GM18873 (cell line): ENCODE data around the gene MIPEP.
"Not testable (repeated sequence)": the region's sequence is repeated elsewhere in the genome, so short reads cannot be mapped to it uniquely, and the experiment has no call there.

Experiments
- ATAC-seq: cut with Tn5 transposase; IDR thresholded peaks from one replicate; pipeline ENCODE4 v1.9.1; 2021; ENCODE audit warnings: mild to moderate bottlenecking, moderate library complexity, moderate number of reproducible peaks; ENCODE audit not compliant: unreplicated experiment, low FRiP score

The MIPEP gene

GRCh38 chr13:23778879-23779278, 110.3 kb downstream of the MIPEP start:
- ATAC-seq, result no peak

DNA sequence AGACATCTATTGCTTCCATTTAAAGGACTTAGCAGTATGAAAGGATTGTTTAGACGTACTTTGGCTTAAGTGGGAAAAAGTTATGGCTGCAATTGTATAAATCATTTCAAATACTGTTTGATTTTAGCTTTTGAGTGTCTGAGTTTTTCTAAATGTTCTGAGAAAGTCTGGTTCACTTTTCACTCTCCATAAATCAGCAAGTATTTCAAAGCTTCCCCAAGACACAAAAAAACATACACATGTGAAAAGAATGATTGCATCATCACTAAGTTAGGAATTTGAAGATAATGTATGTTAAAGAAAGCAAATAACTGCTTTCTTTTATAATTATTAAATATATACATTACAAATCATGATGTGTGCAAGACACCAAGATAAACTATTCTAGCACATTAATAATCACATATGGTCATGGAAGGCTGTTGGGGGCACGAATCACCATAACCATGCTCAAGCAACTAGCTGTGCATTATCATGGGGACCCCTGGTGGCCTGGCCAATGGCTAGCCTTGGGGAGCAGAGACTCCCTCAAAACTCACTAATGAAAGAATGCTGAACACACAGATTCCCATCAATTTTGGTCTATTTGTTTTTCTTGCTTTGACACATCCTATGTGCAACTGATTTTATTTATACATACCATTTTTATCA, 111.1 kb downstream of the MIPEP start:
- ATAC-seq, result no peak

DNA sequence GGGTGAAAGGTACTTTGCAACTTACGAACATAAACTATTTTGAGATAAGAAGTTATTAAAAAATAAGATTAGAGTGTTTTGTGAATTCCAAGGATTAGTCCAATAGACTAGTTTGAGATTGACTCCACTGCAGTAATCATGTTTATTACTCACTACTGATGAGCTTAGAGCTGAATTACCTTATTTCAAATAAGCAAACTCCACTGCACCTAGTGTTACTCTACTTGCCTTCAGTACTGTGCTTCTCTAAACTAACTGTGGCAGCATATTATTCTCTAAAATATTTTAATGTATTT, 111.7 kb downstream of the MIPEP start:
- peak; percentile 25 for ATAC-seq

GRCh38 chr13:23776698-23777574, 112.3 kb downstream of the MIPEP start:
- peak; percentile 97 for ATAC-seq

DNA sequence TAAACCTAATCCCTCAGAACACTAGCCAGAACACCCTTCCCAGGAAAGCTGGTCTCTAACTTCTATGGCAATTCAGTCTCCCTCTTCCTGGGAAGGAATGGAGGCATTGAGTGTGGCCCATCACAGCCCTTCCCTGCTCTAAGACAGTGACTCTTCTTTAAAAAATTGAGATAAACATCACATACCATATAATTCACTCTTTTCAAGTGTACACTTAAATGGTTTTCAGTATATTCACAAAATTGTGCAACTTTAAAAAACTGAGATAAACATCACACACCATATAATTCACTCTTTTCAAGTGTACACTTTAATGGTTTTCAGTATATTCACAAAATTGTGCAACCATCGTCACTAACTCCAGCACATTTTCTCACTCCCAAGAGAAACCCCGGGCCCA, 116.5 kb downstream of the MIPEP start:
- ATAC-seq, result no peak

DNA sequence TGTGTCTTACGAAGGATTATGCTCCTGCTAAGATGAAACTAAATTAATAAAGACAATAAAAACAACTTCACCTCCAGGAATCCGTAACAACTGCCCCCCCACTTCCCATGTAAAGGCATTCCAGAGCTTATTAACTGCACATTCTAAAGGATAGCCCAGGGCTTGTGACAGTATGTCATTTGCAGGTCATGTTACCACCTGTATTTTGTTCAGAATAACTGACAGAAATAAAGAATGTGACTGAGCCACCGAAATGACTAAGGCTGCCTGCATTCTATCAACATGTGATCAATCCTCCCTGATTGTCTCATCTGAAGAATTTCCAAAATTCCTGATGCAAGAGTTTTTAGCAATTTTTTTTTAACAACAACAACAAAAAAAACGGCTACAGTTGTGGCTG, 117.2 kb downstream of the MIPEP start:
- no peak for ATAC-seq

- peak; percentile 96 for ATAC-seq
These were observed 117.6 kb downstream of the MIPEP start for GRCh38 chr13:23771552-23771951.

GRCh38 chr13:23770973-23771372, 118.2 kb downstream of the MIPEP start:
- ATAC-seq, result no peak

DNA sequence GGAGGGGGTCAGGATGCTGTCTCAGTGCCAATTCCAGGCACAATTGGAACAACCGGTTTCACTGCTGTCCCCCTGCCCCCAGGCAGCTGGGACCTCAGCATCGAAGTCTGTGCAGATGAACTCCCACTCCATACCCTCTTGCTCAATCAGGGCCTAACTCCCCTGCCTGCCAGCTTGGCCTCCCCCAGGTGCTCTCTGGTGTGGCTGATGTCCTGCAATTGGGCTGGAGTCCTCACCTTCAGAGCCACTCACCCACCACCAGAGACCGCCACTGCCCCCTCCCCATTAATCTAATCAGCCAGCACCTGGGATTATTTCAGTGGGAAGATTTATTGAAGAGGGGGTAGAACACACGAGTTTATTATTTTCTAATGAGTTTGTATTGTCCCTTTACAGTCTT, 118.8 kb downstream of the MIPEP start:
- ATAC-seq, result no peak

DNA sequence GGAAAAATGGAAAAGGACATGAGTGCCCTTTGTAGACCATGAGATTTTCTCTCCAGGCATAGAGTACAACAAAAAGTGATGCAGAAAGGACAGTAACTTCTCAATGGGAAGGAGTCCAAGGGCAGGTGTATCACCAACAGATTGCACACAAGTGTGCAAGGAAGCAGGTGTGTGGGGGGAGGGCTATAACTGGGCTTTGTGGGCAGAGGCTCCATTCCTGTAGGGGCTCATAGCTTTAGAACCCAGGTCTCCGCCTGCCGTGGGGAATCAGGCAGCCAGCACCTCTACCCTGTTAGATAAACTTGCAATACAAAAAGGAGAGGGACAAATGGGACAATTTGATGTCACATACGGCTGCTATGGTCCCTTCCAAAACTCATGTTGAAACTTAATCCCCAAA, 119.8 kb downstream of the MIPEP start:
- ATAC-seq, result no peak

DNA sequence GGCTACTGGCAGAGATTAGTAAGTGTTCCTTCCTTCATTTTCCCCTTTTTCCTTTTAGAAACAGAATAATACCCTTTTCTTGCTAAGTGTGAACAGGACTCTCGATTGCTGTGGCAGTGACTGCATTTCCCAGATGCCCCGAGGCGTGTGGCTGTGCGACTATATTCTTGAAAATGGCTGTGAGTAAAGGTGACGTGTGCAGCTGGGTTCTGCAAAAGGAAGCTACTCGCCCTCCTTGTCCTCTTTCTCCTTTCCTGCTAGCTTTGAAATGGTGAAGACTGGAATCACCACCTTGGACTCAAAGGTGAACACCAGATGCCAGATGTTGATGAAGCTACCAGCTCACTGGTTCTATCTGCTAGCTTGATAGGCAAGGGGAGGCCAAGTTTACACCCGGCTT, 121.4 kb downstream of the MIPEP start:
- ATAC-seq, result no peak

DNA sequence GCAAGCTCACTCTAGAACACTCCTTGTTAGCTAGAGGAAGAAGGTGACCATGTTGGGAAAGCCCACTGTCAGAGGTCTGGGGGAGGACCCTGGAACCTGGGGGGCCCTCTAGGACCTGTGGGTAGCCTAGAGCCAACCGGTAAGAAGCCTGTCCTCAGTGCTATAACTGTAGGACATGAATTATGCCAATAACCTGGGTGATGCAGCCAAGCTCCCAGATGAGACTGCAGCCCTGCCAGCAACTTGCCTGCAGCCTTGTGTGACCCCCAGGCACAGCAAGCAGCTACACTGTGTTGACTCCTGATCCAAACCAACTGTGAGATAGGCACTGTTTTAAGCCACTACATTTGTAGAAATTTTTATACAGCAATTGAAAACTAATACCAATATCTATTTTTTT, 122.3 kb downstream of the MIPEP start:
- no peak for ATAC-seq

- ATAC-seq, result no peak
These were observed 122.9 kb downstream of the MIPEP start for GRCh38 chr13:23766283-23766682.

DNA sequence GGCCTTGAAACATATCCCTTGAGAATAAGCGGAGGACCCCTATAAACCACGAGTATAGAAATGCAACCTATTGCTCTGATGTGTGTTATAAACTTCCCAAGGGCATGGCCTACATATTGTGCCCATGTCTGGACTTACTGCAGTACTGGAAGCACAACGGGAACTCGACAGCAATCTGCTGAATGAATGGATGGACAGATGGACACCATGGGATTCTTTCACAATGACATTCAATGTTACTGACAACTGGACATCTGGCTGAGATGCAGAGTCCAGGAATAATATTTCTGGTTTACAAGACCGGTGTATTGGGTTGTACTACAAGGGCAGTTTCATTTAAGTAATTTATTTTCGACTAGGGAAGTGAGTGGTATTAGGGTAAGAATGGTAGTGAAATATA, 123.7 kb downstream of the MIPEP start:
- ATAC-seq, result no peak

DNA sequence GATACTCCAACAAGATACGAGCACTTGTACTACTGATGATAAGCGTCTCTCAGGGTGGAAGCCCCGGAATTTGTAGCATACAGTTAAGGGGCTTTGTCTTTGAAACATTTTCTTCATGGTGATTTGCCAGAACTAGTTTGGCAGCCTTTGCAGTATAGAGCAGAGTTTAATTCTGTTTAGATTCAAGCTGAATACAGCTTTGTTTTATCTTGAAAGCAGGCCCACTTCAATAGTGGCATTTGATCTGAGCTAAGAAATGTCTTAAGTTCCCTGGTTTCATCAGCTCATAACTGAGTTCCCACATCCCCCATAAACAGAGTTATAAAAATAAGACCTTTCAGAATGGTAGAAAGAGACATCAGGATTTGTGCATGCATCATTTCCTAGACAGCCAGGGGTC, 125.9 kb downstream of the MIPEP start:
- no peak for ATAC-seq

DNA sequence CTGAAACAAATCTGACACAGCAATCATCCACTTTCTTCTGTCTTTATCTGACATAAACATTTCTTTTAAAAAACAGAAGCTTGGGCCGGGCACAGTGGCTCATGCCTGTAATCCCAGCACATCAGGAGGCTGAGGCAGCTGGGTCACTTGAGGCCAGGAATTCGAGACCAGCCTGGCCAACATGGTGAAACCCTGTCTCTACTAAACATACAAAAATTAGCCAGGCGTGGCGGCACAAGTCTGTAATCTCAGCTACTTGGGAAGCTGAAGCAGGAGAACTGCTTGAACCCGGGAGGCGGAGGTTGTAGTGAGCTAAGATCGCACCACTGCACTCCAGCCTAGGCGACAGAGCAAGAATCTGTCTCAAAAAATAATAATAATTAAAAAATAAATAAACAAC, 127.4 kb downstream of the MIPEP start:
- not testable (repeated sequence) for ATAC-seq

DNA sequence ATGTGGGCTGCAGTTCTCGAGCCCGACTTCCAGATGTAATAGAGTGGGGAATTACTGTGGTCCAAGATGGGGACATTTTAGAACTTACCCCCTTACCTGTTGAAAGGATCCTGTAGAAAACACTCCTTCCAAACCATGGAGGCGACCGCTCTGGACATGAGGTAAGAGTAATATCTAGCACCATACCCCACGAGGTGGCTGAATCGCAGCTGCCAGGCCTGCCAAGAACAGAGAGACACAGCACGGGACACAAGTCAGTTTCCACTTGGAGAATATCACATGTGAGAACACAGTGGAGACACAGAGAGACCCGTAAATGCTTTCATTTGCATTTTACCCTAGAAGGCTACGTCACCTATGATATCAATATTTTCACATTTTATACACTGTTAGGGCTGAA, 129.2 kb downstream of the MIPEP start:
- no peak for ATAC-seq

GRCh38 chr13:23758798-23759527, 130.2 kb downstream of the MIPEP start:
- no peak for ATAC-seq

DNA sequence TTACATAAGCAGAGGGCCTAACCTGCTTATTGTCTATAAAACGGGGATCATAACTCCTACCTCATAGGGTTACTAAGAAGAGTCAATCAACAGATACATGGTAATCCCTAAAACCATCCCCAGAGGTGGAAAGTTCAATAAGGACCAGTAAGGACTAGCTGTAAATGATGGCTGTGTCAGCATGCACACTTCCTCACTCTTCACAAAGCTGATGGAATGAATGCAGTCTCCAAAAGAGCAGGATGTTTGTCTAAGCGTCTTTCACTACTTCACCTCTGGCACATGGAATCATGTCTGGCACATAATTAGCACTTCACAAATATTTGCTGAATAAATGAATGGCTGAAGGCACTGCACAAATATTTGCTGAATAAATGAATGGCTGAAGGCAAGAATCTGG, 134.2 kb downstream of the MIPEP start:
- ATAC-seq, result no peak

DNA sequence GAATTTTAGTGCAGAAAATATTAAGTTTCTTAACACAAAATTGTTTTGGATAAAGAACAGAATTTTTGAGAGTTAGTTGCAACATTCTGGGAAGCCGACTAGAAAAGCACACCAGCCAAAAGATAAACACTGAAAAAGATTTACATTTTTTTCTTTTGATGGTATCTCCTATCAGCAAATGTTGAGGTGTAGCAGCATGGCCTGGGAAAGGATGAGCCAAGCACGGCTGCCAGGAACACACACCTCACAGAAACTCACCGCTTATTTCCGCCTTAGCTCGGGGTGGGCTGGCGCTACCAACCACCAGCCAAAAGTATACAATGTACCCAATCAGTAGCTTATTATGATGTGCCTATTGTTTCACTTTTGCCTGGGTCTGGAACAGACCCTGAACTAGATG, 134.7 kb downstream of the MIPEP start:
- ATAC-seq, result no peak

- ATAC-seq, result no peak
These were observed 135.7 kb downstream of the MIPEP start for GRCh38 chr13:23753458-23753857.
